ENCODE data around the gene SDK2.

Gene SDK2

DNA sequence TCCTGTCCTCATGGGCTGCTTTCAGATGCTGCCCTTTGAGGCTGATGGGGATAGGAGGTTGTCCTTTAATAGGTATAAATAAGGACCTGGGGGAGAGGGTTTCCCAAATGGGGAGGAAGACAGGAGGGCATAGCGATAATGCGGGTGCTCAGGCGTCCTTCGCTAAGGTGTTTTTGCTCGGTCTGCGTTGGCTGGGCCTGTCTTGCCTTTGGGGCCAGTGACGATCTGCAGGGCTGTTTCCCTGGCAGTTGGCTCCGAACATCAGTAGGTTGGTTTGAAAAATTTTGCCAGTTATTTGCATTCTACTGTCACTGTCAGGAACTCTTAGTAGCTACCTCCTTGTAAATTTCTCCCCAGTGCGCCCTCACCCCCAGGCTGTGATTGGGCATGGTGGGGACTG lies 294.6 kb downstream of the SDK2 start:
- peaks cover 8 to 12% of the 10 kb centered on the region in 2 donors for H3K36me3 Mint-ChIP-seq
- no peaks in the 10 kb centered on the region for H3K4me1 Mint-ChIP-seq
- no peaks in the 10 kb centered on the region for H3K27me3 Mint-ChIP-seq
- H3K27ac Mint-ChIP-seq: no peak overlapping the region
- H3K9me3 Mint-ChIP-seq: no peaks in the 10 kb centered on the region
- ATAC-seq (replicated peaks): no peak
- no peak for DNase-seq
- H3K4me3 Mint-ChIP-seq: no peak overlapping the region

DNA sequence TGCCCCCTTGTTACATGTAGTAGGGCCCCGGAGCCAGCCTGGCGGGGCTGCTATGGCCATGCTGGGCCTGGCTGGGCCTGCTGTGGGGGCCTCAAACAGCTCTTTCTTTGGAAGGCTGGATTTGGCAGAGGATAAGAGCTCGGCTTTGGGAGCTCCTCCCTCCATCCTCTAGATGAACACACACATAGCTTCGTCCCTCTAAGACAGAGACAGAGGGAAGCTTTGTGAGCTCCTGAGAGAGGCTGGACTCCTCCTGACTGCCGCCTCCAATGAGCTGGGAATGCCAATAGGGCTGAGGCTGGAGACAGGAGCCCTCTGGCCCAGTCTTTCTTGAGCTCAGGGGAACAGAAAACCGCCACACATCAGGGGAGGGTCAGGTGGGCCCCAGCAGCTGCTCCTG lies 295.1 kb downstream of the SDK2 start:
- ATAC-seq (replicated peaks) (no peak), DNase-seq (no peak)
- Mint-ChIP-seq H3K36me3 (peaks cover 8 to 12% of the 10 kb centered on the region in 2 donors), H3K27me3 (no peaks in the 10 kb centered on the region), H3K27ac (no peak overlapping the region), H3K4me3 (no peak overlapping the region), H3K4me1 (no peaks in the 10 kb centered on the region), H3K9me3 (no peaks in the 10 kb centered on the region)

DNA sequence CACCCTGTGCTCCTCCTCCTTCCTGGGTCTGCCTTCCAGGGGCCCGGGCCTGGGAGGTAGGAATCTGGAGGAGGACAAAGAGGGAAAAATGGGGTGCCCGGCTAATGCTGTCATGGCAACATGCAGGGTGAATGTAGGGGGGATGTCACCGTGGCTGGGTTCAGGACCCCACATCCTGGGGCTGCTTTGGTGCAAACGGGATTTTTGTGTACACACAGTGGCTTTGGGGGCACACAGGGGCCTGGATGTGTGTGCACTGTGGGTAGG lies 295.5 kb downstream of the SDK2 start:
- Mint-ChIP-seq H3K4me1 (no peaks in the 10 kb centered on the region), H3K27ac (no peak overlapping the region), H3K9me3 (no peaks in the 10 kb centered on the region), H3K4me3 (no peak overlapping the region), H3K27me3 (no peaks in the 10 kb centered on the region), H3K36me3 (peaks cover 8 to 12% of the 10 kb centered on the region in 2 donors)
- DNase-seq (no peak), ATAC-seq (replicated peaks) (no peak)

DNA sequence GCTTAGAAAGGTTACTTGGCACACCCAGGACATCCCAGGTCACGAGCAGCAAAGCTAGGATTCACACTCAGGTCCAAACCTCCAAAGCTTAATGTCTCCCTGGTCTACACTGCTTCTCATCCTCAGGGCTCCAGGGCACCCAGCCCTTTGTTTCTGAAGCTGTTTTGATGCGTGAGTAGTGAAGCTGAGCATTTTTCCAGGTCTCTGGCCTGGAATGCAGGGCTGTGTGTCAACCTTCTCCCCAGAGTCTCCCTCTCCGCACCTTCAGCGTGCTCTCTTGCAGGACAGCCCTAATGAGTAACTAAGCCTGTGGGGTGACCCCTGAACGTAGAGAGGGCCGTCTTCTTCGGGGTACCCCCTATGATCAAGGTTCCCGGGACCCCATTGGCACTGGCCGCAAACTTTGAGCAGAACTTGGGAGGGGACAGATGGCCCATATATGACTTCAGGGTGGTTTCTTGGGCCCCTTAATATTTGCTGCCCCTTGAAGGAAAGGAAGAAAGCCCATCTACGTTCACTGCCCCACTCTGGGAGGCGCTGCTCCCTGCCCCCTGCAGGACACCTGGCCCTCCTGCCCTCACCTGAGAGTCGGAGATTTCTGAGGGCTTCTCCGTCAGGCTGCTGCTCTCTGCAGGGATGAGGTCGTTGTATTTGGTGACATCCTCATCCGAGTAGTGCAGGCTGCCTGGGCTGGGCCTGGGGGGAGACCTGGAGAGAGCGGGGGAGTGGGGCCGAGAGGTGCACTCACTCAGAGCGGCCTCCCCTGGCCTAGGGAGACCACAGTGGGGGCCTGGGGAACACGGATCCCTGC lies 296.0 kb downstream of the SDK2 start:
- no peaks in the 10 kb centered on the region for H3K27me3 Mint-ChIP-seq
- no peaks in the 10 kb centered on the region for H3K4me1 Mint-ChIP-seq
- peaks cover 8 to 12% of the 10 kb centered on the region in 2 donors for H3K36me3 Mint-ChIP-seq
- H3K27ac Mint-ChIP-seq: no peak overlapping the region
- H3K4me3 Mint-ChIP-seq: no peak overlapping the region
- ATAC-seq (replicated peaks): no peak
- DNase-seq: no peak
- no peaks in the 10 kb centered on the region for H3K9me3 Mint-ChIP-seq

DNA sequence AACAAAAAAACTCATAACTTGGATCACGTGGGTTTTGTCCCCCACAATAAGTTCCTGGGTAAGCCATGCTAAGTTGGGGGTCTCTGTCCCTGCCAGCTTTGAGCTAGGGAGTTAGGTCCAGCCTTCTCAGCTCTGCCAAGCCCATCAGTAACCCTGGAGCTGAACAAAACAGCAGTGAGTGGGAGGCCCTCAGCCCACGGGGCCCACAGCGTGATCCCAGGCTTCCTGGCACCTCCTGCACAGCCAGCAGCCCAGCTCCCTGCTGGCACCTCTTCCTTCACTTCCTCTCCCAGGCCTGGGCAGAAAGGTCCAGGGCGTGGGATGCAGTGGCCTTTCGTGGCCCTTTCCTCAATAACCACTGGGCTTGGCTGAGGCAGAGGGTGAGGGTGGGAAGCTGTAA lies 296.9 kb downstream of the SDK2 start:
- no peak overlapping the region for H3K4me3 Mint-ChIP-seq
- ATAC-seq (replicated peaks) (no peak), DNase-seq (no peak)
- no peak overlapping the region for H3K27ac Mint-ChIP-seq
- H3K4me1 Mint-ChIP-seq: no peaks in the 10 kb centered on the region
- no peaks in the 10 kb centered on the region for H3K9me3 Mint-ChIP-seq
- H3K36me3 Mint-ChIP-seq: peaks cover 7 to 12% of the 10 kb centered on the region in 2 donors
- no peaks in the 10 kb centered on the region for H3K27me3 Mint-ChIP-seq

GRCh38 chr17:73346501-73347162 lies 297.6 kb downstream of the SDK2 start:
- Mint-ChIP-seq H3K4me3 (no peak overlapping the region), H3K27ac (no peak overlapping the region), H3K4me1 (no peaks in the 10 kb centered on the region), H3K36me3 (peaks cover 4% of the 10 kb centered on the region in 2 donors), H3K9me3 (no peaks in the 10 kb centered on the region), H3K27me3 (no peaks in the 10 kb centered on the region)
- no peak for ATAC-seq (replicated peaks)
- DNase-seq: no peak

DNA sequence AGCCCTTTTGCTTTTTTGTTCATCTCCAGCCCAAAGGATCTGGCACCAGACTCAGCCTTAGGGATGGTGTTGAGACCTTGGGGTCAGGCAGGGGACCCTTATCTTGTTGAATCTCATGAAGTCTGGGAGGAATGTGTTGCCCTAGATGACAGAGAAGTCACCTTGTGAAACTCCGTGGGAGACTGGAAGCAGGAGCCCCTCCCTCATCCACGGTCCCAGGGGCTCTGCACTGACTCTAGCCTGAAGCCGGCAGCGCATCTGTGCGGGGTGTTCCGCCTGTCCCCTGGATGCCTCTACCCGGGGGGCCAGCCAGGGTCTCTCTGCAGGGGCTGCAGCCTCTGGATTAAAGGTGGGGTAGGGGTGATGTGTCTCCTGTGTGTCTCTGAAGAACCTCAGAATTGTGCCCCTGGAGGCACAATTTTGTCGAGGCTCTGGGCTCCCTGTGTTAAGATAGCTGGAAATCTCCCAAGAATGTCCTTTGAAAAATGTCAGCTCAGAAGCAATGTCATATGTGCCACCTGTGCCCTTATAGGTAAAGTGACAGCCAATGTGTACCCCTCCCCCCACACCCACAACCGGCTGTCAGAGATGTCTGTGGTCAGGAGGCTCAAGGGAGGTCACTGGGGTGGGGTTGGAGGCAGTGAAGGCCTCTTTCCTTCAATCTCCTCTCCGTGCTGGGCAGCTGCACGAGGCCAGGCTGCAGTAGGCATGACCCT lies 300.3 kb downstream of the SDK2 start:
- H3K27me3 Mint-ChIP-seq: no peaks in the 10 kb centered on the region
- no peaks in the 10 kb centered on the region for H3K9me3 Mint-ChIP-seq
- H3K27ac Mint-ChIP-seq: no peak overlapping the region
- ATAC-seq (replicated peaks): no peak
- H3K4me1 Mint-ChIP-seq: no peaks in the 10 kb centered on the region
- H3K4me3 Mint-ChIP-seq: no peak overlapping the region
- H3K36me3 Mint-ChIP-seq: peaks cover 3 to 4% of the 10 kb centered on the region in 2 donors
- no peak for DNase-seq

GRCh38 chr17:73343168-73343634 lies 301.0 kb downstream of the SDK2 start:
- no peaks in the 10 kb centered on the region for H3K27me3 Mint-ChIP-seq

GRCh38 chr17:73342541-73343167 lies 301.6 kb downstream of the SDK2 start:
- Mint-ChIP-seq H3K4me1 (no peaks in the 10 kb centered on the region), H3K27ac (no peak overlapping the region), H3K4me3 (no peak overlapping the region), H3K9me3 (no peaks in the 10 kb centered on the region), H3K36me3 (peaks cover 5 to 9% of the 10 kb centered on the region in 2 donors), H3K27me3 (no peaks in the 10 kb centered on the region)
- DNase-seq: no peak
- no peak for ATAC-seq (replicated peaks)

More at GRCh38 chr17:73343168-73343634, 301.0 kb downstream of the SDK2 start:
- ATAC-seq (replicated peaks) (no peak), DNase-seq (no peak)
- H3K4me1 Mint-ChIP-seq: no peaks in the 10 kb centered on the region
- H3K27ac Mint-ChIP-seq: no peak overlapping the region
- peaks cover 6 to 8% of the 10 kb centered on the region in 2 donors for H3K36me3 Mint-ChIP-seq
- H3K9me3 Mint-ChIP-seq: no peaks in the 10 kb centered on the region
- H3K4me3 Mint-ChIP-seq: no peak overlapping the region

DNA sequence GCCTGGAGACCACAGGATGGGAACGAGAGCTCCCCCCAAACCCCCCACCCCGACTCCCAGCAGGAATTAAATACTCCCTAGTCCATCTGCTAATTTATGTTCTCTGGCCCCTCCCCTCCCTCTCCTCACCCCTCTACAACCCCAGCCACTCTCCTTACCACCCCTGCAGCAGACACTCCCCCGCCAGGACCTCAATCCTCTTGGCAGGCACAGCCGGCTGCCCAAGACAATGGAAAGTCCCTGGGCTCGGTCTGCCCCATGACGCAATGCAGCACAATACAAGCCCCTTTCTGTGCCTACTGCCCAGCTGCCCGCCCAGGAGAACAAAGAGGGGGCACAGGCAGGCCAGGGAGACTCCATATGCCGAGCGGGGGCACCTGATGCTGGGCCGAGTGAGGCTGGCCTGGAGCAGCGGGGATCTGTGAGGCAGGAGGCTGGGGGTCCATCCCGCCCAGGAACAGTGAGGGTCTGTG lies 302.2 kb downstream of the SDK2 start:
- no peaks in the 10 kb centered on the region for H3K27me3 Mint-ChIP-seq
- H3K9me3 Mint-ChIP-seq: no peaks in the 10 kb centered on the region
- ATAC-seq (replicated peaks) (no peak), DNase-seq (no peak)
- H3K4me1 Mint-ChIP-seq: no peaks in the 10 kb centered on the region
- H3K4me3 Mint-ChIP-seq: no peak overlapping the region
- peaks cover 3 to 7% of the 10 kb centered on the region in 2 donors for H3K36me3 Mint-ChIP-seq
- no peak overlapping the region for H3K27ac Mint-ChIP-seq

DNA sequence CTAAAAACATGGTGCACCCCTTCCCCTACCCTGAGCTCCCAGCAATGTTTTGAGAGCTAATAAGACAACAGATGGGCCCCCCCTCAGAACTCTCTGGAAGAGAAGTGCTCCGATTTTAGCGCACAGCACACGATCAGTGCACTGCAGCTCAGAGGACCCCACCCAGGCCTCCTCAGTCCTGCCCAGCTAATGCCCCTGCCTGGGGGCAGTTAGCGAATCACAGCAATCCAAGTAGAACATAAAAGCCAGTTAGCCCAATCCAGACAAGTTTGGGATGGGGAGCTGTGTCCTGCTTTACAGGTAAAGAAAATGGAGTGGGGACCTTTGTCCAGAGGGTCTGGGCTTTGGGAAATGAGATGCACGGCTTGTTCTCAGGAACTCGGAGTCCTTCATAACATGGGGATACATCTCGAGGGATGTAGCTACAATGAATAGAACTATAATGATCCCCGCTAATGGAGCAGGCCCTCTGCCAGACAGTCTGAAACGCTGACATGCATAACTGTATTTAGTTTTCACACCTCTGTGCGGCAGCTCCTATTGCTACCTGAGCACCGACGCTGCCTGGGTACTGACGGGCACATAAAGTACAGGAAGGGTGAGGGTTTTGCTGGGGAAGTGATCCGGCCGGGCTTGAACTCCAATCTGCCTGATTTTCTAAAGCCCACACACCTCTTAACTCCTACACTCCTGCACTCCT lies 302.7 kb downstream of the SDK2 start:
- ATAC-seq (replicated peaks) (no peak), DNase-seq (no peak)
- H3K36me3 Mint-ChIP-seq: peaks cover 3 to 7% of the 10 kb centered on the region in 2 donors
- H3K27me3 Mint-ChIP-seq: no peaks in the 10 kb centered on the region
- H3K4me1 Mint-ChIP-seq: no peaks in the 10 kb centered on the region
- no peak overlapping the region for H3K4me3 Mint-ChIP-seq
- H3K27ac Mint-ChIP-seq: no peak overlapping the region
- no peaks in the 10 kb centered on the region for H3K9me3 Mint-ChIP-seq

DNA sequence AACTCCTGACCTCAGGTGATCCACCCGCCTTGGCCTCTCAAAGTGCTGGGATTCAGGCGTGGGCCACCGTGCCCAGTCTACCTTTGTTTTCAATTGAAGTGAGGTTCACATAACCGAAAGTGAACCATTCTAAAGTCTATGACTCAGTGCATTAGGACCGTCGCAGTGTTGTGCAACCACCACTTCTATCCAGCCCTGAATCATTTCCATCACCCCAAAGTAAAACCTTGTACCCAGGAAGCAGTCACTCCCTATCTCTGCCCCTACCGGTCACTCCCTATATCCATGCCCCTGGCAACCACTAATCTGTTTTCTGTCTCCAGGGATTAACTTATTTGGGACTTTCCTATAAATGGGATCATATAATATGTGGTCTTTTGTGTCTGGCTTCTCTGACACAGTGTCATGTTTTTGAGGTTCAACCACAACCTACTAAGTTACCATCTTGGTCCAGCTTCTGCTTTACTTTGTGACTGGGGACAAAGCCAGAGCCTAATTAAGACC lies 304.1 kb downstream of the SDK2 start:
- Mint-ChIP-seq H3K27ac (no peak overlapping the region), H3K9me3 (no peaks in the 10 kb centered on the region), H3K27me3 (no peaks in the 10 kb centered on the region), H3K4me3 (no peak overlapping the region), H3K36me3 (peaks cover 3 to 7% of the 10 kb centered on the region in 2 donors), H3K4me1 (no peaks in the 10 kb centered on the region)
- ATAC-seq (replicated peaks): no peak
- DNase-seq: no peak

DNA sequence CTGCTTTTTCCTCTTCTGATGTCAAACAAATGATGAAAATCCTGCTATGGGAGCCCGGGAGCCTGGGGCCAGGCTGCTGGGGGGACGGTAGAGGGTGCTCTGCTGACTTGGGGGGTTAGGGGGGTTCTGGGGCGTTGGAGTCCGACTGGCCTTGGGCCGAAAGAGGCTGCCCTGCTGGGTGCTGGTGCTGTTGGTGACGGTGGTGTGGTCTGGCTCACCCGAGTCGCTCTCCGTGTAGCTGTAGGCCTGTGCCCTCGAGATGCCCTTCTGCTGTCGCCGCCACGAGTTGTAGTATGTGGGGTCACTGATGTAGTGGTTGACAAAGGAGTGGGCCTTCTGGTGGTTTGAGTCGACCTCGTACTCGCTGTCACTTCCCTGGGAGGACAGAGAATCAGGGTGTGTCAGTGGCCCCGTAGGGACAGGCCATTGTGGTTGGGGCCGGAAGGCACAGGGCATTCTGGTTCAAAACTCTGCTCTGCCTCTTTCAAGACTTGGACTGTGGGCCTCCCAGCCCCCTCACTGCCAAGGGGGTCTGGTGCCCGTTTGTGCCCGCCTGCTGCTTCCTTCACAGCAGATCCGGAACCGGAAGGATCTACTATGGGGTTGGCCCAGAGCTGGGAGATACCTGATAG lies 305.6 kb downstream of the SDK2 start:
- DNase-seq (no peak), ATAC-seq (replicated peaks) (no peak)
- no peaks in the 10 kb centered on the region for H3K9me3 Mint-ChIP-seq
- no peak overlapping the region for H3K4me3 Mint-ChIP-seq
- no peaks in the 10 kb centered on the region for H3K27me3 Mint-ChIP-seq
- peaks cover 3 to 7% of the 10 kb centered on the region in 2 donors for H3K36me3 Mint-ChIP-seq
- no peak overlapping the region for H3K27ac Mint-ChIP-seq
- no peaks in the 10 kb centered on the region for H3K4me1 Mint-ChIP-seq

All from stimulated activated naive B cell treated with anti-CD40 and anti-IgM and Interleukin-4, amounts not matched to agents 10 μg/mL and 1 μg/mL and 100 μg/mL, for 72 hours (primary cell).